ENCODE measurements around the gene FGD4. TPM values are rescaled to one million over a fixed set of nuclear protein-coding genes. Genes with fewer than 3 reads are reported as not detected.
A peak's percentile ranks its signal among the peaks of the same experiment; 100 is the strongest.

FGD4 gene
- total RNA-seq, result 17.3 TPM

GRCh38 chr12:32399370-32400113 is at the start of gene FGD4:
Gene FGD4 (plus strand): TSS chr12:32399558.
- Histone ChIP-seq H3K27me3 (ENCODE audit: insufficient read depth, low read length) (peaks cover 43% of the 10 kb centered on the region), H3K9me3 (ENCODE audit: low read depth, low read length) (no peaks in the 10 kb centered on the region), H3K4me3 (ENCODE audit: low read length) (peak within 1 kb of the TSS; percentile 44), H3K4me1 (ENCODE audit: insufficient read depth, low read length) (peaks cover 44% of the 10 kb centered on the region)

- Histone ChIP-seq H3K9me3 (ENCODE audit: low read depth, low read length) (no peaks in the 10 kb centered on the region), H3K4me1 (ENCODE audit: insufficient read depth, low read length) (no peaks in the 10 kb centered on the region), H3K4me3 (ENCODE audit: low read length) (no peak overlapping the region), H3K27me3 (ENCODE audit: insufficient read depth, low read length) (no peaks in the 10 kb centered on the region)
Observed at GRCh38 chr12:32353540-32353939, 45.8 kb upstream of the FGD4 start.

GRCh38 chr12:32357601-32358249 is 41.6 kb upstream of the FGD4 start:
- no peaks in the 10 kb centered on the region for H3K4me1 ChIP-seq (ENCODE audit: insufficient read depth, low read length)
- no peaks in the 10 kb centered on the region for H3K27me3 ChIP-seq (ENCODE audit: insufficient read depth, low read length)
- no peak overlapping the region for H3K4me3 ChIP-seq (ENCODE audit: low read length)
- H3K9me3 ChIP-seq (ENCODE audit: low read depth, low read length), result no peaks in the 10 kb centered on the region

- H3K4me3 ChIP-seq (ENCODE audit: low read length), result no peak overlapping the region
- H3K9me3 ChIP-seq (ENCODE audit: low read depth, low read length), result no peaks in the 10 kb centered on the region
- H3K4me1 ChIP-seq (ENCODE audit: insufficient read depth, low read length), result no peaks in the 10 kb centered on the region
- no peaks in the 10 kb centered on the region for H3K27me3 ChIP-seq (ENCODE audit: insufficient read depth, low read length)
Observed at GRCh38 chr12:32360956-32361355, 38.4 kb upstream of the FGD4 start.

GRCh38 chr12:32362892-32363291 is 36.5 kb upstream of the FGD4 start:
- Histone ChIP-seq H3K4me1 (ENCODE audit: insufficient read depth, low read length) (no peaks in the 10 kb centered on the region), H3K27me3 (ENCODE audit: insufficient read depth, low read length) (no peaks in the 10 kb centered on the region), H3K9me3 (ENCODE audit: low read depth, low read length) (no peaks in the 10 kb centered on the region), H3K4me3 (ENCODE audit: low read length) (no peak overlapping the region)

GRCh38 chr12:32365473-32366064 is 33.8 kb upstream of the FGD4 start:
- Histone ChIP-seq H3K9me3 (ENCODE audit: low read depth, low read length) (no peaks in the 10 kb centered on the region), H3K4me1 (ENCODE audit: insufficient read depth, low read length) (no peaks in the 10 kb centered on the region)

GRCh38 chr12:32366714-32367113 is 32.6 kb upstream of the FGD4 start:
- Histone ChIP-seq H3K4me1 (ENCODE audit: insufficient read depth, low read length) (no peaks in the 10 kb centered on the region), H3K9me3 (ENCODE audit: low read depth, low read length) (no peaks in the 10 kb centered on the region), H3K27me3 (ENCODE audit: insufficient read depth, low read length) (no peaks in the 10 kb centered on the region), H3K4me3 (ENCODE audit: low read length) (no peak overlapping the region)

More at GRCh38 chr12:32365473-32366064, 33.8 kb upstream of the FGD4 start:
- Histone ChIP-seq H3K4me3 (ENCODE audit: low read length) (no peak overlapping the region), H3K27me3 (ENCODE audit: insufficient read depth, low read length) (no peaks in the 10 kb centered on the region)

GRCh38 chr12:32367381-32367780 is 32.0 kb upstream of the FGD4 start:
- no peak overlapping the region for H3K4me3 ChIP-seq (ENCODE audit: low read length)
- H3K9me3 ChIP-seq (ENCODE audit: low read depth, low read length), result no peaks in the 10 kb centered on the region
- no peaks in the 10 kb centered on the region for H3K4me1 ChIP-seq (ENCODE audit: insufficient read depth, low read length)
- H3K27me3 ChIP-seq (ENCODE audit: insufficient read depth, low read length), result no peaks in the 10 kb centered on the region

- Histone ChIP-seq H3K4me3 (ENCODE audit: low read length) (no peak overlapping the region), H3K27me3 (ENCODE audit: insufficient read depth, low read length) (no peaks in the 10 kb centered on the region), H3K4me1 (ENCODE audit: insufficient read depth, low read length) (peaks cover 5% of the 10 kb centered on the region), H3K9me3 (ENCODE audit: low read depth, low read length) (no peaks in the 10 kb centered on the region)
Observed at GRCh38 chr12:32369202-32369601, 30.2 kb upstream of the FGD4 start.

GRCh38 chr12:32377344-32378055 is 21.9 kb upstream of the FGD4 start:
- H3K27me3 ChIP-seq (ENCODE audit: insufficient read depth, low read length), result no peaks in the 10 kb centered on the region
- H3K4me1 ChIP-seq (ENCODE audit: insufficient read depth, low read length), result peaks cover 5% of the 10 kb centered on the region
- H3K9me3 ChIP-seq (ENCODE audit: low read depth, low read length), result no peaks in the 10 kb centered on the region
- H3K4me3 ChIP-seq (ENCODE audit: low read length), result no peak overlapping the region

GRCh38 chr12:32379213-32379612 is 20.1 kb upstream of the FGD4 start:
- Histone ChIP-seq H3K4me1 (ENCODE audit: insufficient read depth, low read length) (no peaks in the 10 kb centered on the region), H3K27me3 (ENCODE audit: insufficient read depth, low read length) (no peaks in the 10 kb centered on the region), H3K9me3 (ENCODE audit: low read depth, low read length) (no peaks in the 10 kb centered on the region), H3K4me3 (ENCODE audit: low read length) (no peak overlapping the region)

GRCh38 chr12:32379667-32380066 is 19.7 kb upstream of the FGD4 start:
- H3K27me3 ChIP-seq (ENCODE audit: insufficient read depth, low read length), result no peaks in the 10 kb centered on the region
- no peaks in the 10 kb centered on the region for H3K9me3 ChIP-seq (ENCODE audit: low read depth, low read length)
- no peaks in the 10 kb centered on the region for H3K4me1 ChIP-seq (ENCODE audit: insufficient read depth, low read length)
- H3K4me3 ChIP-seq (ENCODE audit: low read length), result no peak overlapping the region

- H3K4me3 ChIP-seq (ENCODE audit: low read length), result no peak overlapping the region
- H3K27me3 ChIP-seq (ENCODE audit: insufficient read depth, low read length), result no peaks in the 10 kb centered on the region
- no peaks in the 10 kb centered on the region for H3K9me3 ChIP-seq (ENCODE audit: low read depth, low read length)
- H3K4me1 ChIP-seq (ENCODE audit: insufficient read depth, low read length), result no peaks in the 10 kb centered on the region
Observed at GRCh38 chr12:32382226-32382625, 17.1 kb upstream of the FGD4 start.

GRCh38 chr12:32390572-32391219 is 8.7 kb upstream of the FGD4 start:
- H3K4me3 ChIP-seq (ENCODE audit: low read length), result peak overlapping the region; percentile 17
- H3K27me3 ChIP-seq (ENCODE audit: insufficient read depth, low read length), result peaks cover 3% of the 10 kb centered on the region
- no peaks in the 10 kb centered on the region for H3K9me3 ChIP-seq (ENCODE audit: low read depth, low read length)
- H3K4me1 ChIP-seq (ENCODE audit: insufficient read depth, low read length), result peaks cover 9% of the 10 kb centered on the region

- H3K4me3 ChIP-seq (ENCODE audit: low read length), result no peak overlapping the region
- peaks cover 22% of the 10 kb centered on the region for H3K4me1 ChIP-seq (ENCODE audit: insufficient read depth, low read length)
- H3K27me3 ChIP-seq (ENCODE audit: insufficient read depth, low read length), result peaks cover 23% of the 10 kb centered on the region
- H3K9me3 ChIP-seq (ENCODE audit: low read depth, low read length), result no peaks in the 10 kb centered on the region
Observed at GRCh38 chr12:32395026-32395425, 4.3 kb upstream of the FGD4 start.
